ENCODE measurements around the gene FGF3.

DNA sequence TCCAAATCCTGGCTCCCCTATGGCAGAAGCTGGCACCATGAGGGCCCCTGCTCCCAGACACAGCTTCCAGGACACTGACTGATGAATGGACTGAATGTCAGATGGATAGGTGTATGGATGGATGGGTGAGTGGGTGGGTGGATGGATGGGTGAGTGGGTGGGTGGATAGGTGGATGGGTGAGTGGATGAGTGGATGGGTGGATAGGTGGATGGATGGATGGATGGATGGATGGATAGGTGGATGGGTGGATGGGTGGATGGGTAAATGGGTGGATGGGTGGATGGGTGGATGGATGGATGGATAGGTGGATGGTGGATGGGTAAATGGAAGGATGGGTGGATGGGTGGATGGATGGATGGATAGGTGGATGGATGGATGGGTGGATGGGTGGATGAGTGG, 4.3 kb downstream of the FGF3 start:
- TF ChIP-seq, protein P1, sequence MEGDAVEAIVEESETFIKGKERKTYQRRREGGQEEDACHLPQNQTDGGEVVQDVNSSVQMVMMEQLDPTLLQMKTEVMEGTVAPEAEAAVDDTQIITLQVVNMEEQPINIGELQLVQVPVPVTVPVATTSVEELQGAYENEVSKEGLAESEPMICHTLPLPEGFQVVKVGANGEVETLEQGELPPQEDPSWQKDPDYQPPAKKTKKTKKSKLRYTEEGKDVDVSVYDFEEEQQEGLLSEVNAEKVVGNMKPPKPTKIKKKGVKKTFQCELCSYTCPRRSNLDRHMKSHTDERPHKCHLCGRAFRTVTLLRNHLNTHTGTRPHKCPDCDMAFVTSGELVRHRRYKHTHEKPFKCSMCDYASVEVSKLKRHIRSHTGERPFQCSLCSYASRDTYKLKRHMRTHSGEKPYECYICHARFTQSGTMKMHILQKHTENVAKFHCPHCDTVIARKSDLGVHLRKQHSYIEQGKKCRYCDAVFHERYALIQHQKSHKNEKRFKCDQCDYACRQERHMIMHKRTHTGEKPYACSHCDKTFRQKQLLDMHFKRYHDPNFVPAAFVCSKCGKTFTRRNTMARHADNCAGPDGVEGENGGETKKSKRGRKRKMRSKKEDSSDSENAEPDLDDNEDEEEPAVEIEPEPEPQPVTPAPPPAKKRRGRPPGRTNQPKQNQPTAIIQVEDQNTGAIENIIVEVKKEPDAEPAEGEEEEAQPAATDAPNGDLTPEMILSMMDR (IDR thresholded peaks at IDR 0.05; ENCODE audit: poor library complexity, severe bottlenecking): no peak
- no peak for TF ChIP-seq SMC3 (conservative IDR thresholded peaks at IDR 0.05; ENCODE audit: poor library complexity)
- no peak for TF ChIP-seq EZH2 (IDR thresholded peaks at IDR 0.05; ENCODE audit: borderline replicate concordance, insufficient read depth, low read length, poor library complexity, severe bottlenecking)

Data from neural cell (in vitro differentiated cells).